Muscle of back (tissue), 11 donors: ENCODE results near the gene KMT2C. TPM values are rescaled to one million over a fixed set of nuclear protein-coding genes. Genes with fewer than 3 reads are reported as not detected.
"Not testable (repeated sequence)": the region's sequence is repeated elsewhere in the genome, so short reads cannot be mapped to it uniquely, and the experiment has no call there.

Source experiments
- DNase-seq, 3 donors: peaks; one replicate each; pipeline versions ENCODE4 v3.0.0 to v3.0.0-alpha.2; 2013
- polyA plus RNA-seq, 10 donors: library from polyadenylated mRNA; unstranded; fragments of 120-200 nt; gene quantifications; one replicate each; pipeline ENCODE4 v1.2.1, GENCODE V29; 2013; ENCODE audit not compliant: insufficient read length in 10 of 10

Gene KMT2C
- polyA plus RNA-seq, 10 donors, result 28.0 to 41.9 (median 33.5) TPM

- DNase-seq, result not testable (repeated sequence)
These were observed 231.4 kb downstream of the KMT2C start for GRCh38 chr7:152204417-152204816.

GRCh38 chr7:152203095-152203494 lies 232.7 kb downstream of the KMT2C start:
- no peak for DNase-seq

GRCh38 chr7:152202056-152202455 lies 233.7 kb downstream of the KMT2C start:
- DNase-seq, result peak in 1 of 3 donors; percentile 12

GRCh38 chr7:152200395-152200794 lies 235.4 kb downstream of the KMT2C start:
- no peak for DNase-seq

- DNase-seq, result no peak
These were observed 239.4 kb downstream of the KMT2C start for GRCh38 chr7:152196391-152196790.

GRCh38 chr7:152193880-152194279 lies 241.9 kb downstream of the KMT2C start:
- no peak for DNase-seq

- no peak for DNase-seq
These were observed 246.7 kb downstream of the KMT2C start for GRCh38 chr7:152189061-152189460.

GRCh38 chr7:152185558-152185957 lies 250.2 kb downstream of the KMT2C start:
- DNase-seq, result no peak

GRCh38 chr7:152180587-152180986 lies 255.2 kb downstream of the KMT2C start:
- DNase-seq, result peak in 2 of 3 donors; percentile 3 to 27

GRCh38 chr7:152180048-152180447 lies 255.8 kb downstream of the KMT2C start:
- DNase-seq, result no peak

GRCh38 chr7:152178405-152179058 lies 257.3 kb downstream of the KMT2C start:
- no peak for DNase-seq

GRCh38 chr7:152177681-152178404 lies 258.0 kb downstream of the KMT2C start:
- DNase-seq, result no peak

- DNase-seq, result no peak
These were observed 259.0 kb downstream of the KMT2C start for GRCh38 chr7:152176797-152177196.

- no peak for DNase-seq
These were observed 262.3 kb downstream of the KMT2C start for GRCh38 chr7:152173372-152174070.

- no peak for DNase-seq
These were observed 273.5 kb downstream of the KMT2C start for GRCh38 chr7:152162287-152162686.

- DNase-seq, result no peak
These were observed 274.6 kb downstream of the KMT2C start for GRCh38 chr7:152161171-152161570.

GRCh38 chr7:152158801-152159587 lies 276.8 kb downstream of the KMT2C start:
- DNase-seq, result peak in 1 of 3 donors; percentile 17

GRCh38 chr7:152152267-152152666 lies 283.5 kb downstream of the KMT2C start:
- no peak for DNase-seq

GRCh38 chr7:152149363-152149762 lies 286.4 kb downstream of the KMT2C start:
- DNase-seq, result no peak

- no peak for DNase-seq
These were observed 287.1 kb downstream of the KMT2C start for GRCh38 chr7:152148706-152149105.

- peak in 2 of 3 donors; percentile 19 to 26 for DNase-seq
These were observed 289.8 kb downstream of the KMT2C start for GRCh38 chr7:152145853-152146466.
